Fibroblast of peridontal ligament (primary cell): ENCODE measurements around the gene TTYH3.
"Not testable (repeated sequence)": the region's sequence is repeated elsewhere in the genome, so short reads cannot be mapped to it uniquely, and the experiment has no call there.

ENCODE experiments used
- DNase-seq: peaks from one replicate; pipeline ENCODE4 v3.0.0-alpha.2; 2010; ENCODE audit errors: extremely low read depth

TTYH3 gene, protein sequence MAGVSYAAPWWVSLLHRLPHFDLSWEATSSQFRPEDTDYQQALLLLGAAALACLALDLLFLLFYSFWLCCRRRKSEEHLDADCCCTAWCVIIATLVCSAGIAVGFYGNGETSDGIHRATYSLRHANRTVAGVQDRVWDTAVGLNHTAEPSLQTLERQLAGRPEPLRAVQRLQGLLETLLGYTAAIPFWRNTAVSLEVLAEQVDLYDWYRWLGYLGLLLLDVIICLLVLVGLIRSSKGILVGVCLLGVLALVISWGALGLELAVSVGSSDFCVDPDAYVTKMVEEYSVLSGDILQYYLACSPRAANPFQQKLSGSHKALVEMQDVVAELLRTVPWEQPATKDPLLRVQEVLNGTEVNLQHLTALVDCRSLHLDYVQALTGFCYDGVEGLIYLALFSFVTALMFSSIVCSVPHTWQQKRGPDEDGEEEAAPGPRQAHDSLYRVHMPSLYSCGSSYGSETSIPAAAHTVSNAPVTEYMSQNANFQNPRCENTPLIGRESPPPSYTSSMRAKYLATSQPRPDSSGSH

GRCh38 chr7:2631946-2632732, at the start of gene TTYH3:
Gene TTYH3 (plus strand): TSS chr7:2631986. CDS start chr7:2632156, 170 bp downstream.
- DNase-seq: no peak

GRCh38 chr7:2582006-2582735, 49.6 kb upstream of the TTYH3 start:
- no peak for DNase-seq

GRCh38 chr7:2583798-2584580, 47.8 kb upstream of the TTYH3 start:
- no peak for DNase-seq

DNA sequence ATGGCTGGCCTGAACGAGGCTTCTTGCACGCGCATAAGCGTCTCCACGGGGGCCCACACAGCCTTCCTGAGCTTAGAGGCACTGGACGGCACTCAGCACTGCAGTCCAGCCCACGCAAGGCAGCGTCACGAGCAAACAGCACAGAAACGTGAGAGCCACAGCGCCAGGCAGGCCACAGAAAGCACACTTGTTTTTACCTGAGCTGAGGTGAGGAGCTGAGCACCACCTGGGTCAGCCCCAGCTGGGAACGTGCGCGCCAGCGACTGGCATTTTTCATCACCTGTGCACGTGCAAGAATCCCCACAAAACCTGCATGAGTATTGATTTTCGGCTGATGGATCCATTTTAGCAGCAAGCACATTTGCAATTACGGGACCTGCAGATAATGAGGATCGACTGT, 46.3 kb upstream of the TTYH3 start:
- no peak for DNase-seq

GRCh38 chr7:2586326-2587020, 45.3 kb upstream of the TTYH3 start:
- no peak for DNase-seq

- no peak for DNase-seq
Measured at GRCh38 chr7:2587134-2587533, 44.7 kb upstream of the TTYH3 start.

DNA sequence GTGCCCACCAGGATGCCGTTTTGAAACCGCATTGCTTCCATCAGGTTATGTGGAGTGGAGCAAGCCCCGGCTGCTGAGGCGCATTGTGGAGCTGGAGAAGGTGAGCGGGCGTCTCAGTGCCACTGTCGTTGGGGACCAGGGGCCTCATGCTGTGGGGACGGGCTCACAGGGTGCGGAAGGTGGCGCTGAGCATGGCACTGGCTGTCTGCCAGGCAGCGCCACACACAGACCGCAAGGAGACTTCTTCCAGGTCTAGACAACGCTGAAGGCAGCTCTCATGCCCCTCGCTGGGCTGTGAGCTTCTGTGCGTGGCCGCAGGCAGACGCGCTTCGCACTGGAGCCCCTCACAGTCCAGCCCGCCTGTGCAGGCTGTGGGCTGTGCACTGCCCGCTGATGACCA, 44.0 kb upstream of the TTYH3 start:
- DNase-seq: no peak

- DNase-seq: no peak
Measured at GRCh38 chr7:2589341-2589740, 42.4 kb upstream of the TTYH3 start.

- not testable (repeated sequence) for DNase-seq
Measured at GRCh38 chr7:2589941-2590340, 41.8 kb upstream of the TTYH3 start.

- DNase-seq: no peak
Measured at GRCh38 chr7:2592375-2592865, 39.4 kb upstream of the TTYH3 start.

DNA sequence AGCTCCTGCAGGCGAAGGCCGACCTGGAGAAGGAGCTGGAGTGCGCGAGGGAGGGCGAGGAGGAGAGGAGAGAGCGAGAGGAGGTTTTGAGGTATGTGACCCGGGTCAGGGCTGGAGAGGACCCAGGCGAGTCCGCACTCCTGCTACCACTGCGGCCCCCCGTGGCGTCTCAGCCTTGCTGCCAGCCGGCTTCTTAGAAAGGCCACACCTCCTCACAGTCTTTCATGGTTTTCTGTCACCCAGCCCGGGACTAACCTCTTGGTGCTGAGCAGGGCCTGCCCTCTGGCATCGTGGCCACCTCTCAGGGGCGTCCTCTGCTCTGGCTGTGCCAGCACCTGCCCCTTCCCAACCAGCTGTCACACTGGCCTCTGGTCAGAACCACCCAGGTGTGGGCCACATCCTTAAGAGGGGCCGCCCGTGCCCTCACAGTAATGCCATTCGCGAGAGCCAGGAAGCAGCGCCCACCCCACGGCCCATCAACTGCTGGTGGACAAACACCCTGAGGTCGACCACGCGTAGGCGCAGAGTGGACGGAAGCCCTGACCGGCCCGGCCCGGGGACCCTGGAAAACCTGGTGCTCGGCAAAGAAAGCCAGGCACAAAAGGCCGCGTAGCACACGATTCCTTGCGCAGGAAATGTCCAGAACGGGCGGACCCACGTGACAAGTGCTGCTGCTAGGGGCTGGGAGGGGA, 38.6 kb upstream of the TTYH3 start:
- no peak for DNase-seq

DNA sequence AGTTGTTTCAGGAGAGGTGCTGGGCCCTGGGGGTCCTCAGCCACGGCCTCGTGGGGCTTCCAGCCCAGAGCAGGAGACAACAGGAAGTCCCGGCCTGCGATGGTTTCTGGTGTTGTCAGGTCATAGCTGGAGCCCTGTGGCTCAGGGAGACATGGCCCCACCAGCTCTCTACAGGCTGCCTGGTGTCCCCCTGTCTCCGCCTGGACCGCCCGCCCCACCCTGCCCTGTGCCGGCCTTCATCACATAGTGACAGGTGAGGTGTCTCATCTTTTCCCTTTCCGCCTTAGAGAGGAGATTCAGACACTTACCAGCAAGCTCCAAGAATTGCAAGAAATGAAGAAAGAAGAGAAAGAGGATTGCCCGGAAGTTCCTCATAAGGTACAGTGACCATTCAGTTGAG, 37.2 kb upstream of the TTYH3 start:
- no peak for DNase-seq

GRCh38 chr7:2595258-2595860, 36.4 kb upstream of the TTYH3 start:
- no peak for DNase-seq

DNA sequence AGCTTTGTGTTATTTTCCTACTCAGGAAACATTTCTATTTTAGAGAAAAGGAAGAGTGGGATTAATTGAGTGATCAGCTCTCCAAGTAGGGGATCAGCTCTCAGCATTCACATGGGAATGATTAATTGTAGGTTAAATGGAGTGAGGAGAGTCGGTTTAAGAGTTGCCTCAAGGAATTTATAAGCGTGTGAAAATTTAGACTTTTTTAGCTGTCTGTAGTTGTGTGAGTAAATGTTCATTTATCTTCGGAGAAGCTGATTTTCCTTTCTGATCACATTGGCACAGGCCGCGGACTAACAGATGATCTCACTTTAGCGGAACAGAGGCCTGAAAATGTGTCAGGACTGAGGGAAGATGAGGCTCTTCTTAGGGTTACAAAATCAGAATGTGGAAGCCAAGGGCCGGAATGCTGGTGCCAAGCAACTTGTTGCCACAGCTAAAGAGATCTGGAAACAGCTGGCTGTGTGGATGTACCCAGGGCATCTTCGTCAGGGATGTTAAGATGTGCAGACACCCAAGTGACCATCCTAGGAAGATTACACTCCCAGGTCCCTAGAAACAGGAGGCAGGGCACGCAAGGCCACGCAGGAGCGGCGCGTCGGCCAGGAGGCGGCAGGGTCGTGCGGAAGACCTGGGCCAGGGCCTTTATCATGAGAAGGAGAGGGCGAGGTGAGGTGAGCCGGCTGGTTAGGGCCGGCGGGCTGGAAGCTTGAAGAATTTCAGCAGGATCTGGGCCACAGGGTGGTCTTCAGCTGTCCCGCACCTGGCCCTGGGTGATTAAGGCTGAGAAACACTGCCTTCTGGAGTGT, 35.1 kb upstream of the TTYH3 start:
- no peak for DNase-seq

DNA sequence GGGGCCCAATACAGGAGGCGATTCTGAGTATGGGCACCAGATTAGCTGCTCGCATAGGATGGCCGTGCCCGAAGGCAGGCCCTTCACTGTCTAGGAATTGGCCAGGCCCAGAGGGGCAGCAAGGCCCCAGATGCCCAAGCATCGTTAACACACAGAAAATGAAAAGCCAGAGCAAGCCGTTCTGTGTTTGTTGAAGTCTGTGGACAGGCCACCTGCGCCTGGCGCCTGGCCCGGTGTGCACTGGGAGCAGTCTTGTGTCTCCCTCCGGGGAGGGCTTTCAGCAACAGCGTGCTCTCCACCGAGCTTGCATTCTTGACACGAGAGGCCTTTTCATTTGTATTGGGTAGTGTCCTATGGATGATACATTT, 34.5 kb upstream of the TTYH3 start:
- no peak for DNase-seq

GRCh38 chr7:2598154-2598823, 33.5 kb upstream of the TTYH3 start:
- no peak for DNase-seq

- DNase-seq: no peak
Measured at GRCh38 chr7:2601065-2601464, 30.7 kb upstream of the TTYH3 start.

- DNase-seq: no peak
Measured at GRCh38 chr7:2601907-2602306, 29.9 kb upstream of the TTYH3 start.
